Medulla oblongata (tissue), 1 donor: ENCODE results near the gene STS.
A peak's percentile ranks its signal among the peaks of the same experiment; 100 is the strongest.
"Not testable (repeated sequence)": the region's sequence is repeated elsewhere in the genome, so short reads cannot be mapped to it uniquely, and the experiment has no call there.

Experiments
- DNase-seq: peaks from one replicate; pipeline ENCODE4 v3.0.0-alpha.2; 2015; ENCODE audit errors: extremely low spot score

Gene STS

DNA sequence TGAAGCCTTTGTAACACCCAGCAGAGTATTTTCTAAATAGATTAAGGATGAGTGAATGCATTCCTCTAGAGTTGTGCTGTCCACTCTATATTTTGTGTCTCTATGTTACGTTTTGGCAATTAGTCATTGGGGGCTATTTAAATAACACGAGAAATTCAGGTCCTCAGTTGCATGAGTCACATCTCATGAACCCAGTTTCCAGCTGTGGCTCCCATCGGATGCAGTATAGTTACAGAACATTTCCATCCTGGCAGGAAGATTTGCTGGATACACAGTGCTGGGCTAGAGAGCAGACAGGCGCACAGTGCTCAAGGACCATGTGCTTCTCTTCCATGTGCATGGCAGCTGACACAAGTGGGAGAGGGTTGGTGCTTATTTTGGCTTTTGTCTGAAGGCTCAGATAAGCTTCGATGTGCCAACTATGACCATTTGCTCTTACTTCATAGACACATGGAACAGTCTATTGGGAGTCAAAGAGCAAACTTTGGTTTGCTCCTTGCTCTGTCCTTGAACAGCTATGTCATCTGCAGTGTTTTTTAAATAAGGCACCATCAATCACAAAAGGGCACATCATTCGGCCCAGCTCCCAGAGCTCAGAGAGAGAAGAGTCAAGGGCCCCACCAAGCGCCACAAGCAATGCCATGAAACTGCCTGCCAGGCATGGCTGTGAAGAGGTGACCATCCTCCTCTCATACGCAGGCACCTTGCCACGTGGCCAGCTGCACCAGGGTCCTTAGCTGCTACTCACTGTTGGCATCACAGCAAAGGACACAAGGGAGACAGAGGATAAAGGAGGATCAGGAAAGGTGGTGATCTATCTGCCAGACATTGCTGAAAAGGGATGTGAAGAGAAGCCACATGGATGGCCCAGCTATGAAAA is 8.1 kb upstream of the STS start:
- DNase-seq, result no peak

DNA sequence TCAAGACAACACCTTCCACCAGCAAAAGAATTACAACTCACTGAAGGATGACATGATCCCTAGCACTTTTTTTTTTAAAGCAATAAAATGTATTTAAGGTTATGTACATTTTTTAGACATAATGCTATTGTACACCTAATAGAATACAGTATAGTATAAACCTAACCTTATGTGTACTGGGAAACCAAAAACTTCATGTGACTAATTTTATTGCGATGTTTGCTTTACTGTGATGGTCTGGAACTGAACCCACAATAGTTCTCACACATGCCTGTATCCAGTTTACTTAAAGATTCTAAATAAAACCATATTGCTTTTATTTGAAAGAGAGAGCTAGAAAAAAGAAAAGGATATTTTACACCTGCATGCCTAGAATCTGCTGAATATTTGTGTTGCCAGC is 4.4 kb upstream of the STS start:
- no peak for DNase-seq

DNA sequence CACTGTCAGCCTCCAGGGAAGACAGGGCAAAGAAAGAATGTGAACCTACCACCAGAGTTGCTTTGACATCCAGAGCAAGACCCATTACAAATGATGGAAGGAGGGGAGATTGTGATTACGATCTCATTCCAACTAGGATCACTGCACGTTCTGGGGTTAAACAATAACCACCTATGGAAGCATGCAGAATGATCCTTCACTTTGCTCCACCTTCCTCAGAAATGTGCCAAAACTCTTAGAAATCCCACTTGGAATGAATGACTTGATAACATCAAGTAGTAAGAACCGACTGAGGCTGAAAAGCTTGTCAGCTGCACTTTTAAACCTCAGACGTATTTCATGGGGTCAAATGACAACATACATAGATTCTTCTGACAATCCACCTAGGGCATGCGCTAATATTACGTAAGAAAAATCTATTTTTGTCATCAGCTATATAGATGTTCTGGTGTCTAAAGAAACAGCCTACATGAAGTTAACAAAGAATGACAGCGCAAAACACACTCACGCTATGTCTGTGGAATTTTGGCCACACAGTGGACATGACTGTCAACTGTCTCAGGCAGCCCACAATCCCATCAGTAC is 3.5 kb upstream of the STS start:
- DNase-seq, result no peak

DNA sequence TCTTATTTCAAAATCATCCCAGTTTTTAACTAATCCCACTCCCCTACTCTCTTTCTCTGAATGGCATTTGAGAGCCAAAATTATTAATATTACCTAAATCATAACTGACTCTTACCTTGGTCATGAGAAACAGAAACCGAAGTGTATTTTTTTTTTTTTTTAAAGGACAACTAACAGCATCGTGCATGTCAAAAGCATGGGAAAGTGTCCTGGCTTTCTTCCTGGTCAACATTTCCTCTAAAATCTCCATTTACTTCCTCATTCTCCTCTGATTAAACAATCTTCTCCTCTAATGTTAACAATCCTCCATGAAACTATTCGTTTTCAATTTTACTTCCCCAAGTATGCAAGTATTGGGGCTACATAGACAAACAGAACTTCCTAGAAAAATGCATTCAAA is 2.1 kb upstream of the STS start:
- no peak for DNase-seq

DNA sequence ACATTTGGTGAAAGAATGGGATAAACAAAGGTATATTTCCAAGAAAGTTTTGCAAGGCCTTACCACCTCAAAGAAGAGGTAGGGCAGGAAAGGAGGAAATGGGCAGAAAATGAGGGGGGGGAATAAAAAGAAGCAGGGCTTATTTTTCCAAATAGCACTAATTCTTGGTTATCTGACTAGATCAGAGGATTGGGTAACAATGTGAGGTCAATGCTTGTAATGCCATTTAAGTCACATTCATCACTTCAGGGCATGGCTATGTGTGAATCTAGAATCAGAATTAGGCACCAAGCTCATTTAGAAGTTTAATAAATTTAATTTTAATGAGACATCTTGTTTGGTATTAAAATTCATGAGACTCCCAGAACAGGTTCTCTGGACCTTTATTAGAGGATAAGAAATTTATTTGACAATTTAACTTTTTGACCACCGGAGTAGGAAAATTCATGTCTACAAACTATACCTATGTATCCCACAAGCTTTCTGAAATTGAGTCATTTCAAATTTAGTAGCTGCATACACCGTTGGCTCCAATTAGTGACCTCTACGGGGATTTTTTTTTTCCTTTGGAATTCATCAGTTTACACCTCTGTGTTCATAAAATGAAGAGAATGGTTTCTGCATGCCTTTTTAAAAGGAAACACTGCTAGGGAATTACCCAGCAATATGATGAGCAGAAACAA is 1.4 kb upstream of the STS start:
- no peak for DNase-seq

DNA sequence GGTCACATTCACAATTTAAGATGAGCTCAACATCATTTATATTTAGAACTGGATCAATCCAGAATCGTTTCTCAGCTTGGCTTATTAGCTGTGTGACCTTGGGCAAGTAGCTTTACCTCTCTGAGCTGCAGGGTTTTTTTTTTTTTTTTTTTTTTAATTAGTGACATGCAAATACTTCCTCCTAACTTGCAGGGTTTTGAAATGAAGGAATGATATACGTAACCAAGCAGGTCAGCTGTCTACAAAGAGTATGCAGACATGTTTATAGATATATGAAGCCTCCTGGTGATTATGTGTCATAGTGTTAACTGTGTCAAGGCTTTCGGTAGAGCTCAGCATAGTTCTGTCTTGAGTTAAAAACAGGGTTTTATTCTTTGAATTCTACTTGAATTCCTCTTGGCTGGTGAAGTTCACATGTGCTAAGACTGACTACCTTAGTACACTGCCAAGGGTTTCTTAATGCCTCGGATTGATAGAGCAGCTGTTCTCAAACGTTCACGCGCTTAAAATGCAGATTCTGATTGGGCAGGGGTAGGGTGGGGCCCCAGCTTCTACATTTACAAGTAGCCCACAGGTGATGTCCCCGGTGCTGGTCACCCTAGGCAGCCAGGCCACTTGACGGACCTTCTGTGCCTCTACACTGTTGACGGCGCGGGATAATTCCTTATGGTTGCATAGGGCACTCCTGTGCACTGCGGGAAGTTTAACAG is 654 bp upstream of the STS start:
- DNase-seq, result no peak

DNA sequence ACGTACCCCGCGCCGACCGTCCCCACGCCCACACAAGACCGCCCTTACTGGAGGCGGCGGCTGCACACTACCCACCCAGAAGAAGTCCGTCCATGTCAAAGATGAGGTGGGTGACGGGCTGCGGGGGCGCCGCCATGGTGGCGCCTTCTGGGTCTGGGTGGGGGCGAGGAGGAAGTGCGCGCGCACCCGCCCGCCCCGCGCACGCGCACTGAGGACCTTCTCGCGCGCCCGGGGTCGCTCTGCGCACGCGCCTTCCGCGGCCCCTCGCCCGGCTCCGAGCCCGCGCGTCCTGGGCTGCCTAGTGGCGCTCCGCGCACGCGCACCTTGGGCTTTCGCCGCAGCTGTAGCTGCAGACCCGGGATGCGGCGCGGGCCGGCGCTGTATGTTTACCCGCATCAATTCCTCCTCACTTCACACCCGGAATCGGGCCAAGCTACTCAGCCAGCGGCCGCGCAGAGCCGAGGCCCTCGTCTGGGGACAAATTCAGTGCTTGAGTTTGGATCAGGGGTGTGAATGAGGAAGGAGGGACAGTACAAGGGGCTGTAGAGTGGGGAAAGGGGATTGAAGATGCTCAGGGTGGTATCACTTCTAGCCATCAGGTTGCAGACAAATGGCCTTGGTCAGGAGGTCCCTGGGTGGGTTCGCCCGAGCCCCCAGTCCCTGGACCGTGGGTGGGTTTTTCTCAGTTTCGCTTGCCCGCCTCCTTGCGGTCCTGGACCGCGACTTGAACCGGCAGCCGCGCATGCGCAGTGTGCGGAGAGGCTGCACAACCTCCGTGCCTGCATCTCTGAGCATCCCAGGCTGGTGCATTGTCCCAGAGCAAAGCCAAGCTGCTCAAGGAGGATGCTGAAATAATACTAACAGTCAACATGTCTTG is 704 bp downstream of the STS start, which contains the start of gene PUDP:
Gene PUDP, minus strand, starts transcription at position 176 of the 877 bp plus-strand sequence. Its CDS starts 40 bp downstream, at position 136.
- peak; percentile 83 for DNase-seq

DNA sequence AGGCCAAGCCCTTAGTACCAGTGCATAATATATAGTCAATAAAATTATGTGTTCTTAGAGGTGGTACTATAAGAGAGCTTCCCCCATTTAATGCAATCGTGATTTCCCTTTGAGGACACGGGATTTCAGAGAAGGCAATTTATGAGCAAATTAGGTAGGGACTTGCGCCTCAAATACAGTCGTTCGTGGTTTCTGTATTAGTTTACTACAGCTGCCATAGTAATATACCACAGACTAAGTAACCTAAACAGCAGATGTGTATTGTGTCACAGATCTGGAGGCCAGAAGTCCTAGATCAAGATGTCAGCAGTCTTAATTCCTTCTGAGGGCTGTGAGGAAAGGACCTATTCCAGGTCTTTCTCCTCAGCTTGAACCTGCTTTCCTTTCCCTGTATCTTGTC is 1.9 kb downstream of the STS start:
- DNase-seq, result no peak

DNA sequence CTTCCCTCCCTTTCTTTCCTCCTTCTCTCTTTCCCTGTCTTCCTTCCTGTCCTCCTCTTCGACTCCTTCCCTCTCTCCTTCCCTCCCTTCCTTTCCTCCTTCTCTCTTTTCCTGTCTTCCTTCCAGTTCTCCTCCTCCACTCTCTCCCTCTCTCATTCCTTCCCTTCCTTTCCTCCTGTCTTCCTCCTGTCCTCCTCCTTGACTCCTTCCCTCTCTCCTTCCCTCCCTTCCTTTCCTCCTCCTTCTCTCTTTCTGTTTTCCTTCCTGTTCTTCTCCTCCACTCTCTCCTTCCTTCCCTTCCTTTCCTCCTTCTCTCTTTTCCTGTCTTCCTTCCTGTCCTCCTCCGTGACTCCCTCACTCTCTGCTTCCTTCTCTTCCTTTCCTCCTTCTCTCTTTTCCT is 5.7 kb downstream of the STS start:
- DNase-seq, result no peak

DNA sequence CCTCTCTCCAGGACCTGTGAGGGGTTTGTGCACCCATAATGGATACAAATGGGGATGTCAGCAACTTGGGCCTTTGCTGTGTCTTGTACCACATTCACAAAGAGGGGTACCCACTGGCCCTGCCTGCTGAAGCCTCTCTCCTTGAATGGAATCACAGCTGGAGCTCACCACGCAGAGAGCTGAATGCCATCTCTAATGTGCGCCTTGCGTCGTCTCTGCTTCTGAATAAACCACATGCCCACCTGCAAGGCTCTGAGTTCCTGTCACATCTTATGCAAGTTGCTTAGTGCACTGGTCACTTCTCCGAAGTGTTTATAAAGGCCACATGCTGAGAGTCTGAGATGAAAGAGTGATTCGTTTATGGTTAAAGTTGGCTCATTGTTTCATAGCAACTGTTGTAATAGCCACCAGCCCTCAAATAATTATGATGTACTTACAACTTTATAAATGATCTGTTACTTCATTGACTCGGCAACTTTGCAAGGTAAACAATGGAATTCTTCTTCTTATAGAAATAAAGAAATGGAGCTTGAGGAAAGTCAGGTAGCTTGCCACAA is 6.6 kb downstream of the STS start:
- no peak for DNase-seq

DNA sequence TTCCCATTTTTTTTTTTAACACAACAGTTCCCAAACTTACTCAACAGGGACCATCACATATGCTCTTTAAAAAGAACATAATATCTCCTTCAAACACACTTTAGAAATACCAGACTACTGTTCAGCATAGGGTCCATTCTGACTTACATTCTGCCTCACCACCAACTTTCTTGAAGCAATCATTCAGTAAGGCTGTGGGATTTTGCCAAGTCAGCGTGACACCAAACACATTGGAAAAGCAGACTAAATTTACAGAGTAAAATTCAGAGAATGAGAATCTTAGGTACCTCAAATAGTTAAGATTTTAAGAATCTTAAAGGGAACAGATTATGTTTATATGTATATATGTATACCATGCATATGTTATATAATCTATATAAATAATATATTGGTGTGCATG is 7.7 kb downstream of the STS start:
- DNase-seq, result no peak

DNA sequence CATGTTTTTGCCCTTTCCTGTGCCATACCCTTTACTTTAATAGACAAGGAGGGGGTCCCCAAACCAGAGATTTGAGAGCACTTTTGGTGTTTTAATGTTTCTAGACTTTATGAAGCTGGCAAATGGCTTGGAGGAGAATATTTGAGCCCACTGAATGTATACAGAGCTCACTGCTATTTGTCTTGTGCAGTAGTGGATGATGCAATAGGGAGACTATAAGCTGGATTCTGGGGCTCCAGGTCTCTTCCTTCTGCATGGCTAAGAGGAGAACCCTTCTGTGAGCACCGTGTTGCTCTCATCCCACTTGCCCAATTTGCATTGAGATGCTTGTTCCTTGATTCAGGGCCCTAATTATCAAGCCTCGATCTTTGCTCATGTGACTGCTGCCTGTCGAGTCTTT is 9.4 kb downstream of the STS start:
- DNase-seq, result no peak

DNA sequence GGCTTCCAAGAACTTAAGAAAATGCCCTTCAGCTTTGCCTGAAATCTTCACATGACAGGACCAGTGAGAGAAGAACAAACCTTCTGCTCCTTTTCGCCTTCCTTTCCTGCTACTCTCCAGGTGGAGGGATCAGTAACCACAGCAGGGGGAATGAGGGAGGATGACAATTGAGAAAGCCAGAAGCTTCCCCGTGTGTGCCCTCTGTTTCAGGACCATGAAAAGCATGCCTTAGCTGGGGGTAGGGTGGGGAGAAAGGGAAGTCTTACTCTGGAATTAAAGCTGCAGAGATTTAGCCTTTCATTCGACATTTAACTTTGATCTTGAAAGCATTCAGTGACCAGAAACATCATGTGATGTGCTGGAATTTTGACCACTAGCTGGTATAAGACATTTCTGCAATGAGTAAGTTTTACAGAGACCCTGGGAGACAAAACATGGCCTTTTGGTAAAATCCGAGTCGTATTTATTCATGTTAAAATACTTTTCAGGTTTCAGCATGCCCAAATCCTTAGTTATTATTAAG is 11.0 kb downstream of the STS start:
- DNase-seq, result no peak

DNA sequence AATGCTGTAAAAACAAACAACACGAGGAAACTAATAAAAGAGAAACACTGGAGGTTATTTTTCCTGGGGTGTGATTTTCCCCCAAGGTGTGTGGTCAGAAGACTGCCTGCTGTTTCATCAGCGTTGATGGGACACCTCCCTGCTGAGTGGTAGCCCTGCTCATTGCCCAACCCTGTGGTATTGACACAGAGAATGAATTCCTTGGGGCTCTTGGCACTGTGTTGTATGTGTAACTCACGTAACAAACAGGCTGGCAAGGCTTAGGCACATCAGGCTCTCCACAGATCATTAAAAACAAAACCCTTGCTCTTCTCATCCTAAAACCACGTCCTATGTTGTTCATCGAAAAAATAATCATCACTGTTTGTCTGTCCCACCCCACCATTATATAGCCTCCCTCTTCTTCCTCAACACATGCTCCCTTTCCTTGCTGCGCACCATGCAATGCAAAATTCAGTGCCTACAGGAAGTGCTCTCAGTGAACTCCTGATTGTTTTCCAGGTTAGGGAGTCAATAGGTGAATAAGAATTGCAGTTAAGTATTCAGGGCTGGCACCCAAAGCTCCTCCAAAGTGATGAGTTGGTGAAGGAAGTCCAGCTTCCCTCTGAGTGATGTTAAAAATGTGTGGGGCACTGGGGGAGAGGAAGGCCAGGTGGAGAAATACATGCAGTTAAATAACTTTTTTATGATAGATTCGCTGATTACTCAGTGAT is 11.8 kb downstream of the STS start:
- no peak for DNase-seq

DNA sequence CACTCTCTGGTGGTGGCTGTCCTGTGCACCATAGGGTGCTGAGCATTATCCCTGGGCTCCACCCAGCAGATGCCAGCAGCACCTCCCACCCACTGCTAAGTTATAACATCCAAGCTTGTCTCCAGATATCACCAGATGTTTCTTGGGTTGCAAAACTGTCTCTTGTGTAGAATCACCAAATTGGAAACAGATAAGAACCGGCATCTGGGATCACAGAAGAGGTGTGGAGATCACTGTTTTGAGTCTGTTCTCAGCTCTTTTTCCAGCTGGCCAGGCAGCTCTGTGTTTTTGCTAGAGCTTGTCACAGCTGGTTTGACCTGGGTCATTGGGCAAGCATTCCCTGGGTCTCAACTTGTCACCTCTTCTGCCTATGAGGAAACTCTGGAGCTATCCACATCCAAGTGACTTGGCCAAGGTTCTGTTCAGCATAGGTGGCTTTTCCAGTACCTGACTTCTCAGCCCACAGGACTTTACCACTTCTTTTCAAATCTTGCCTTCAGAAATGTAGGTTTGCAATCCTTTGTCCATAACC is 15.7 kb downstream of the STS start:
- no peak for DNase-seq

DNA sequence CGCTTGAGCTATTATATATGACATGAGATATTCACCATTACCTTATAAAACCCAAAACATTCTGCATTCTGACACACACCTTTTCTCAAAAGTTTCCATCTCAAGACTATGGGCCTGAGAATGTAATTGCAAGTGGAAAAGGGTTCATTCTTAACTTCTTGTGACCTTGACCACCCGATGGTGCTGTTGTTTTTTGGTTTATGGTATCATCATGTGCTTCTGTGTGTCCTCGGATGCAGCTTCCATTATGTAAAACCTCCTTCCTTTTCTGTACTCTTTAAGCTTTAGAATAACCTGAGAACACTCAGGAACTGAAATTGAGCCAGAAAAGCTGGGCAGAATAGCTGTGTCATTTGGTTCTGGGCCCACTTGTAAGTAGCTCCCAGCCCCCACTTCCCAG is 16.7 kb downstream of the STS start:
- DNase-seq, result no peak

DNA sequence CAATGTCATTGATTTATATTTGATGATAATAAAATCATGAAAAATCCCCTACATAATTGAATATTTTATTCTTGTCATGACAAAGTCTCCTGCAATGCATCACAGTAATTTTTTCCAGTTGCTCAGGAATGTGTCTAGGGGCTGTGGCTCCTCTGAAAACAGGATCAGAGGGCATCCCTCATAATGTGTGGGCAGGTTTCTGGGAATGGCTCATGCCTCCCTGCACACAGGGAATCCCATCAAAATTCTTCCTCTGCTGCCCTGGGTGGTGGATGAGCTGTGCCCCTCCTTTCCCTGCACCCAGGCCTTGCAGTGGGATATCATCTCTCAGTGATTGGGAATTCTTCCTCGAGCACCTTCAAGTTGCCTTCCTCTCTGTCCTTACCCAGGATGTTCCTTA is 20.9 kb downstream of the STS start:
- DNase-seq, result no peak

DNA sequence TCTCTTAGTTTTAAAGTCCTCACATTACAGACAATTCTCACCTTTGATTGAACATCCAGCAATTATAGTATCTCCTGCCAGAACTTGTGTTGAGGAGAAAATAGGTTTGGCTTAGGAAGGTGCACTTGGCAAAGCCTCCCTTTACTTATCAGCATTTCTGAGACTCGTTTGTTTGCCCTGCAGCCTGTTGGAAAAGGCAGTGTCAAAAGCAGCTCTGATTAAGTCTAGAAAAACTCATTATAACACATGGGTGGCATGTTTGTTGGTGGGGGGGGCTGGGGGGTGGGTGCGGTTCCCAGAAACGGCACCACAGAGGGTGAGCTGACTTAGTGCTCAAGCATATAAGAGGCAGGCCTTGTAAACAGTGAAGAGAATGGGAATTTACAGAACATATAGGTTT is 22.1 kb downstream of the STS start:
- no peak for DNase-seq

DNA sequence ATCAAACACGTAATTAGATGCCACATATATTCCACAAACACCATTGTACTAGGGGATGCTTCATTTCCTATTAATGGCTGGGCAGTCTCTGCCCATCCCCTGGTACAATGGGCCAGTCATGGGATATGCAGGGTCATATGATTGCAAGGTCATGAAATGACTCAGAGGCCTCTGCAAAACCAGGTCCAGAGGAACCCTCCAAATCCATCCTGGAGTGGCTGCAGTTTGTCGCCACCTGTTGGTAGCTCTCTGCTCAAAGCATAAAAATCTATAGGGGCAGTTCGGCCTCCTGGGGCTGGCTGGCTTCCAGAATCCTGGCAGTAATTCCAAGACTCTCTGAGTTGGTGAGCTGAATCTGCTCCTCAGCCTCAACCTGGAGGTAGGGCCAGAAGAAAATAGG is 23.4 kb downstream of the STS start:
- DNase-seq, result no peak

DNA sequence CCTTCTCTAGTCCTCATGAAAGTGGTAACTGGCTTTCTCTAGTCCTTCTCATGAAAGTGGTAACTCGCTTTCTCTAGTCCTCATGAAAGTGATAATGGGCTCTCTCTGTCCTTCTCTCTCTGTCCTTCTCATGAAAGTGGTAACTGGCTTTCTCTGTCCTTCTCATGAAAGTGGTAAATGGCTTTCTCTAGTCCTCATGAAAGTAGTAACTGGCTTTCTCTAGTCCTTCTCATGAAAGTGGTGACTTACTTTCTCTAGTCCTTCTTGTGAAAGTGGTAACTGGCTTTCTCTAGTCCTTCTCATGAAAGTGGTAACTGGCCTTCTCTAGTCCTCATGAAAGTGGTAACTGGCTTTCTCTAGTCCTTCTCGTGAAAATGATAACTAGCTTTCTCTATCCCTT is 31.3 kb downstream of the STS start:
- DNase-seq, result not testable (repeated sequence)
